Endothelial cell of umbilical vein (primary cell): ENCODE measurements around the gene SLC16A2. TPM values are rescaled to one million over a fixed set of nuclear protein-coding genes. Genes with fewer than 3 reads are reported as not detected.

Experiments used
- BruUV-seq: library from RNA; stranded (reverse); fragments of 400-500 nt; replicated peaks from 2 replicates; lab custom pipeline; 2021; lab: Mats Ljungman, UMichigan
- CTCF ChIA-PET: fragments of 300-600, 350-600 bp; sonication (Branson Sonifier 250); formaldehyde crosslinking; loops from one replicate; lab custom pipeline; 2021; ENCODE audit warnings: antibody characterized with exemption, inconsistent platforms; lab: Charles Lee
- POLR2A ChIA-PET: fragments of 300-600, 350-600 bp; sonication (Branson Sonifier 250); formaldehyde crosslinking; loops from one replicate; lab custom pipeline; 2021; ENCODE audit warnings: antibody characterized with exemption, inconsistent platforms; lab: Charles Lee
- DNase-seq: peaks from one replicate; pipeline ENCODE4 v3.0.0-alpha.2; 2011; ENCODE audit warnings: low read depth, low spot score
- FAIRE-seq: peaks from 2 replicates; lab custom pipeline; 2011; peaks lifted over from hg19 to GRCh38; lab: Jason Lieb, UNC
- H2AFZ ChIP-seq: 2 replicates; pipeline ENCODE4 v1.6.0; 2012; ENCODE audit warnings: low read depth, low read length, control low read depth, inconsistent platforms
- H3K27ac ChIP-seq: 2 replicates; pipeline ENCODE4 v1.5.1; 2011; ENCODE audit warnings: low read depth, mild to moderate bottlenecking, control low read depth, low read length, moderate library complexity; ENCODE audit not compliant: insufficient read depth
- H3K27me3 ChIP-seq, 2 experiments: 2 replicates each; pipeline versions ENCODE4 v1.6.0 to v1.6.1; 2011; ENCODE audit warnings: low read length in 2 of 2, mixed read lengths in 1 of 2; ENCODE audit not compliant: control insufficient read depth in 2 of 2, insufficient read depth in 2 of 2
- H3K36me3 ChIP-seq, 2 experiments: 2 replicates in 1 of 2; 3 replicates in 1 of 2; pipeline ENCODE4 v1.5.1; 2011; ENCODE audit warnings: low read length in 2 of 2, mild to moderate bottlenecking in 1 of 2, moderate library complexity in 1 of 2; ENCODE audit not compliant: control insufficient read depth in 2 of 2, insufficient read depth in 2 of 2; ENCODE audit errors: extremely low read depth in 1 of 2
- H3K4me1 ChIP-seq: 3 replicates; pipeline ENCODE4 v1.5.1; 2011; ENCODE audit warnings: mild to moderate bottlenecking, low read length; ENCODE audit not compliant: control insufficient read depth, insufficient read depth; ENCODE audit errors: extremely low read depth
- H3K4me2 ChIP-seq: 2 replicates; pipeline ENCODE4 v1.6.1; 2011; ENCODE audit warnings: low read length, control low read depth, mixed read lengths; ENCODE audit not compliant: insufficient read depth
- H3K4me3 ChIP-seq, 3 experiments: fragments of 200-600 bp in 1 of 3; sonication (generic), shearing (Covaris generic) in 1 of 3; replicated peaks in 1 of 3; 2 replicates each; pipeline ENCODE4 v1.5.1; 2011 to 2016; ENCODE audit warnings: control low read depth in 3 of 3, low read length in 3 of 3, mild to moderate bottlenecking in 2 of 3, inconsistent platforms in 1 of 3, low read depth in 1 of 3, moderate library complexity in 1 of 3; ENCODE audit not compliant: insufficient read depth in 1 of 3
- H3K79me2 ChIP-seq: 2 replicates; pipeline ENCODE4 v1.6.0; 2012; ENCODE audit warnings: low read length, inconsistent platforms; ENCODE audit not compliant: control insufficient read depth, insufficient read depth
- H3K9ac ChIP-seq: replicated peaks from 2 replicates; pipeline ENCODE3; 2011; ENCODE audit warnings: low read length, control low read depth; ENCODE audit not compliant: insufficient read depth; ENCODE audit errors: extremely low read depth
- H3K9me1 ChIP-seq: replicated peaks from 3 replicates; pipeline ENCODE4 v1.6.0; 2011; ENCODE audit warnings: mild to moderate bottlenecking, low read length; ENCODE audit not compliant: control insufficient read depth, insufficient read depth; ENCODE audit errors: extremely low read depth
- H3K9me3 ChIP-seq: replicated peaks from 2 replicates; pipeline ENCODE4 v1.5.1; 2012; ENCODE audit warnings: low read length, inconsistent platforms; ENCODE audit not compliant: control insufficient read depth, insufficient read depth
- H4K20me1 ChIP-seq: replicated peaks from 2 replicates; pipeline ENCODE3; 2011; ENCODE audit warnings: mild to moderate bottlenecking, low read length; ENCODE audit not compliant: control insufficient read depth, insufficient read depth; ENCODE audit errors: extremely low read depth
- EZH2 ChIP-seq: IDR thresholded peaks from 2 replicates; pipeline ENCODE4 v1.6.1; 2012; ENCODE audit warnings: borderline replicate concordance, low read depth, mild to moderate bottlenecking, moderate library complexity, low read length, inconsistent platforms; ENCODE audit not compliant: severe bottlenecking
- FOS ChIP-seq: IDR thresholded peaks from 2 replicates; pipeline ENCODE4 v1.6.1; 2011; ENCODE audit warnings: mild to moderate bottlenecking, low read length, moderate library complexity, borderline replicate concordance; ENCODE audit not compliant: insufficient read depth
- GATA2 ChIP-seq: IDR thresholded peaks from 2 replicates; pipeline ENCODE4 v1.7.0; 2011; ENCODE audit warnings: low read depth, mild to moderate bottlenecking, moderate library complexity, mixed read lengths, low read length; ENCODE audit not compliant: insufficient read length, insufficient read depth
- JUN ChIP-seq: IDR thresholded peaks from 2 replicates; pipeline ENCODE4 v1.6.1; 2011; ENCODE audit warnings: borderline replicate concordance, low read depth; ENCODE audit not compliant: insufficient read length, insufficient read depth
- MAX ChIP-seq: IDR thresholded peaks from 2 replicates; pipeline ENCODE4 v1.6.1; 2011; ENCODE audit not compliant: insufficient read depth, insufficient read length
- MYC ChIP-seq: IDR thresholded peaks from one replicate; pipeline ENCODE4 v1.6.1; 2011; ENCODE audit warnings: mild to moderate bottlenecking, low read depth, low read length
- POLR2A ChIP-seq: IDR thresholded peaks from 2 replicates; pipeline ENCODE4 v1.6.1; 2012; ENCODE audit warnings: low read depth, mild to moderate bottlenecking, control low read depth, low read length
- POLR2AphosphoS5 ChIP-seq: IDR thresholded peaks from 2 replicates; pipeline ENCODE4 v1.6.1; 2012; ENCODE audit warnings: low read depth, mild to moderate bottlenecking, control low read depth, low read length, moderate library complexity; ENCODE audit not compliant: insufficient read depth
- dilution Hi-C: fragments of 300-500 bp; cut with MboI; formaldehyde crosslinking; loops from one replicate; pipeline ENCODE4 v1.15.0; 2019; ENCODE audit warnings: low sequenced_read_pairs; ENCODE audit not compliant: extremely low pct_ligation_motif_present
- intact Hi-C: fragments of 100-400 bp; cut with micrococcal nuclease; formaldehyde crosslinking; loops from one replicate; pipeline ENCODE4 v1.10.0; 2022
- polyA plus RNA-seq, 4 experiments: library from polyadenylated mRNA; depleted of rRNA in 3 of 4; stranded (reverse) in 3 of 4; unstranded in 1 of 4; fragments of >200 nt; gene quantifications; 2 replicates each; pipeline versions ENCODE4 v1.2.1 to v1.2.3, GENCODE V29; 2011 to 2012; ENCODE audit warnings: missing spikeins in 1 of 4
- total RNA-seq: library from RNA; stranded (reverse); gene quantifications from 2 replicates; pipeline ENCODE4 v1.2.3, GENCODE V29; 2021
- TF ChIP-seq, protein P1 (sequence below), 2 donors: IDR thresholded peaks; 1 replicate in 1 of 2; 2 replicates in 1 of 2; pipeline ENCODE4 v1.5.1; 2011; ENCODE audit warnings: low read length in 2 of 2, mild to moderate bottlenecking in 2 of 2, moderate library complexity in 2 of 2, control low read depth in 1 of 2, inconsistent platforms in 1 of 2, low read depth in 1 of 2; ENCODE audit not compliant: insufficient read depth in 1 of 2; ENCODE audit errors: extremely low read depth in 1 of 2

SLC16A2 gene
- total and polyA plus RNA-seq, 2 donors (not counting 3 experiments of a cell fraction or from before 2014, with no cell fraction given) = 3.1 to 3.6 TPM

DNA sequence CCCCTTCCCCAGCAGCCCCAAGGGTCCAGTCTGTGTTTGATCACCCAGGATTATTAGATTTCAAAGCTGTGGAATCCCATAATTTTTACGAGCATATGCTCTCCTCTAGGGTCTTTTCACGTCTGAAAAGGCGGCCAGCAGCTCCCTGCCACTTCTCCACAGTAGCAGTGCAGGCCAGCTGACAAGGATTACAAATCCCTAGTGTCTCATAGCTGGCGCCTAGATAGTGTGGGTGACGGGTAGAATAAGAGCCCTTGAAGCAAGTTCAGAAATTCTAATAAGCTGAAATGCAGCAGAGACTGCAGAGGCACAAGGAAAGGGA, 113.8 kb downstream of the SLC16A2 start:
- BruUV-seq = no TSS peak
- no peaks in the 10 kb centered on the region for H3K9me1 ChIP-seq
- dilution Hi-C loops = no loop called here
- H3K4me1 ChIP-seq = peaks cover 9% of the 10 kb centered on the region
- no peaks in the 10 kb centered on the region for H3K27me3 ChIP-seq
- peak overlapping the region; percentile 59 for H3K27ac ChIP-seq
- peak overlapping the region in 1 of 3 experiments; percentile 26 for H3K4me3 ChIP-seq
- peak overlapping the region; percentile 39 for H3K9ac ChIP-seq
- TF ChIP-seq MAX (no peak), POLR2AphosphoS5 (no peak), POLR2A (no peak), MYC (no peak), JUN (no peak), GATA2 (no peak), FOS (no peak), EZH2 (no peak)
- TF ChIP-seq, protein P1, sequence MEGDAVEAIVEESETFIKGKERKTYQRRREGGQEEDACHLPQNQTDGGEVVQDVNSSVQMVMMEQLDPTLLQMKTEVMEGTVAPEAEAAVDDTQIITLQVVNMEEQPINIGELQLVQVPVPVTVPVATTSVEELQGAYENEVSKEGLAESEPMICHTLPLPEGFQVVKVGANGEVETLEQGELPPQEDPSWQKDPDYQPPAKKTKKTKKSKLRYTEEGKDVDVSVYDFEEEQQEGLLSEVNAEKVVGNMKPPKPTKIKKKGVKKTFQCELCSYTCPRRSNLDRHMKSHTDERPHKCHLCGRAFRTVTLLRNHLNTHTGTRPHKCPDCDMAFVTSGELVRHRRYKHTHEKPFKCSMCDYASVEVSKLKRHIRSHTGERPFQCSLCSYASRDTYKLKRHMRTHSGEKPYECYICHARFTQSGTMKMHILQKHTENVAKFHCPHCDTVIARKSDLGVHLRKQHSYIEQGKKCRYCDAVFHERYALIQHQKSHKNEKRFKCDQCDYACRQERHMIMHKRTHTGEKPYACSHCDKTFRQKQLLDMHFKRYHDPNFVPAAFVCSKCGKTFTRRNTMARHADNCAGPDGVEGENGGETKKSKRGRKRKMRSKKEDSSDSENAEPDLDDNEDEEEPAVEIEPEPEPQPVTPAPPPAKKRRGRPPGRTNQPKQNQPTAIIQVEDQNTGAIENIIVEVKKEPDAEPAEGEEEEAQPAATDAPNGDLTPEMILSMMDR (IDR thresholded peaks at IDR 0.05; ENCODE audit: extremely low read depth in 1 of 2, insufficient read depth in 1 of 2, low read depth in 1 of 2, low read length in 2 of 2) = no peak
- peak overlapping the region; percentile 69 for H3K4me2 ChIP-seq
- H3K9me3 ChIP-seq = no peaks in the 10 kb centered on the region
- peak overlapping the region; percentile 68 for H2AFZ ChIP-seq
- DNase-seq (no peak), FAIRE-seq (no peak)
- no peaks in the 10 kb centered on the region for H3K79me2 ChIP-seq
- no peaks in the 10 kb centered on the region for H3K36me3 ChIP-seq
- POLR2A ChIA-PET = no interaction called here
- no peaks in the 10 kb centered on the region for H4K20me1 ChIP-seq
- CTCF ChIA-PET = interaction anchor here (0.8 to 1.7 kb wide), 3 partner anchors 9 to 42 kb away, joined by 3 to 5 read pairs (median 4); no protein-coding TSS in a partner anchor
- intact Hi-C loops = loop anchor here (5.0 kb wide), 1 partner anchor 243 kb away; no protein-coding TSS in a partner anchor
